B cell (primary cell): ENCODE measurements around the gene SPTA1. TPM values are rescaled to one million over a fixed set of nuclear protein-coding genes. Genes with fewer than 3 reads are reported as not detected.

ENCODE experiments used
- ATAC-seq: fragments of 200-7000 bp; cut with Tn5 transposase; one replicate; pipeline ENCODE4 v1.10.0; 2021; ENCODE audit warnings: low read depth, mild to moderate bottlenecking, moderate number of reproducible peaks, moderate library complexity
- CTCF ChIA-PET: fragments of 350-600 bp; sonication (Branson Sonifier 250); formaldehyde crosslinking; loops from one replicate; lab custom pipeline; 2021; ENCODE audit warnings: antibody characterized with exemption, inconsistent platforms; lab: Charles Lee
- POLR2A ChIA-PET: fragments of 350-600 bp; sonication (Branson Sonifier 250); formaldehyde crosslinking; loops from one replicate; lab custom pipeline; 2021; ENCODE audit warnings: antibody characterized with exemption; lab: Charles Lee
- DNase-seq: peaks from one replicate; pipeline ENCODE4 v3.0.0; 2013
- H2AFZ ChIP-seq: 2 replicates; pipeline ENCODE4 v1.6.1; 2012; ENCODE audit warnings: mild to moderate bottlenecking, low read depth, low read length; ENCODE audit not compliant: insufficient read depth, poor library complexity, severe bottlenecking
- H3K27ac ChIP-seq, 2 donors: 1 replicate in 1 of 2; 2 replicates in 1 of 2; pipeline ENCODE4 v1.5.1; 2012 to 2013; ENCODE audit warnings: low read length in 2 of 2, mild to moderate bottlenecking in 2 of 2, moderate library complexity in 1 of 2
- H3K27me3 ChIP-seq, 4 experiments: fragments of 200-600 bp in 1 of 4; sonication (generic) in 1 of 4; replicated peaks in 1 of 4; 1 replicate in 2 of 4; 2 replicates in 2 of 4; pipeline versions ENCODE4 v1.6.1 to v1.7.0; 2013 to 2016; ENCODE audit warnings: low read length in 3 of 4, mild to moderate bottlenecking in 2 of 4, mixed read lengths in 1 of 4, moderate library complexity in 1 of 4; ENCODE audit not compliant: insufficient read depth in 4 of 4, control insufficient read depth in 3 of 4; ENCODE audit errors: control extremely low read depth in 1 of 4
- H3K36me3 ChIP-seq, 2 experiments: replicated peaks in 1 of 2; 1 replicate in 1 of 2; 2 replicates in 1 of 2; pipeline versions ENCODE4 v1.6.1 to v1.7.1; 2013; ENCODE audit warnings: low read length in 1 of 2; ENCODE audit not compliant: insufficient read depth in 2 of 2, control insufficient read depth in 1 of 2; ENCODE audit errors: control extremely low read depth in 1 of 2, extremely low read depth in 1 of 2
- H3K4me1 ChIP-seq, 2 donors: fragments of 200-600 bp in 1 of 2; sonication (generic) in 1 of 2; 1 replicate in 1 of 2; 2 replicates in 1 of 2; pipeline versions ENCODE4 v1.5.1 to v1.6.1; 2013 to 2017; ENCODE audit warnings: low read length in 2 of 2; ENCODE audit not compliant: control insufficient read depth in 2 of 2, insufficient read depth in 2 of 2
- H3K4me2 ChIP-seq: replicated peaks from 2 replicates; pipeline ENCODE3; 2012; ENCODE audit warnings: mild to moderate bottlenecking, low read depth, low read length; ENCODE audit not compliant: poor library complexity, severe bottlenecking
- H3K4me3 ChIP-seq, 5 experiments: fragments of 200-600 bp in 1 of 5; sonication (generic) in 1 of 5; 1 replicate in 3 of 5; 2 replicates in 2 of 5; pipeline versions ENCODE4 v1.5.1 to v1.7.0; 2011 to 2016; ENCODE audit warnings: low read length in 4 of 5, mild to moderate bottlenecking in 4 of 5, low read depth in 2 of 5, control low read depth in 1 of 5, moderate library complexity in 1 of 5; ENCODE audit not compliant: insufficient read depth in 1 of 5; ENCODE audit errors: control extremely low read depth in 1 of 5, extremely low read depth in 1 of 5
- H3K79me2 ChIP-seq: fragments of 200-600 bp; sonication (generic); one replicate; pipeline ENCODE4 v1.6.0; 2016; ENCODE audit warnings: low read length; ENCODE audit not compliant: control insufficient read depth, insufficient read depth
- H3K9ac ChIP-seq: fragments of 200-600 bp; sonication (generic); 2 replicates; pipeline ENCODE4 v1.6.1; 2017; ENCODE audit warnings: mild to moderate bottlenecking, low read length, moderate library complexity
- H3K9me3 ChIP-seq, 3 donors: one replicate each; pipeline versions ENCODE4 v1.6.1 to v1.7.1; 2013; ENCODE audit warnings: low read length in 2 of 3; ENCODE audit not compliant: control insufficient read depth in 2 of 3, insufficient read depth in 1 of 3; ENCODE audit errors: control extremely low read depth in 1 of 3
- H4K20me1 ChIP-seq: 2 replicates; pipeline ENCODE4 v1.6.0; 2012; ENCODE audit warnings: mild to moderate bottlenecking, low read length; ENCODE audit not compliant: insufficient read depth, control insufficient read depth, poor library complexity, severe bottlenecking
- H3K27ac Mint-ChIP-seq: one replicate; pipeline ENCODE4 v1.8.0; 2021; ENCODE audit warnings: mixed read lengths
- H3K27me3 Mint-ChIP-seq: one replicate; pipeline ENCODE4 v1.8.0; 2021; ENCODE audit warnings: mixed read lengths
- H3K4me1 Mint-ChIP-seq: one replicate; pipeline ENCODE4 v1.8.0; 2021; ENCODE audit warnings: mixed read lengths
- H3K4me3 Mint-ChIP-seq: one replicate; pipeline ENCODE4 v1.8.0; 2021; ENCODE audit warnings: mixed read lengths
- H3K9me3 Mint-ChIP-seq: one replicate; pipeline ENCODE4 v1.8.0; 2022; ENCODE audit warnings: mixed read lengths; ENCODE audit not compliant: insufficient read depth
- EZH2 ChIP-seq: IDR thresholded peaks from 2 replicates; pipeline ENCODE4 v1.6.1; 2012; ENCODE audit warnings: borderline replicate concordance, low read depth, mild to moderate bottlenecking, moderate library complexity, low read length; ENCODE audit not compliant: insufficient read depth, poor library complexity, severe bottlenecking
- WGBS: methylation state at CpG from one replicate; pipeline ENCODE4 v1.1.5; 2013; ENCODE audit warnings: missing lambda C conversion rate; ENCODE audit not compliant: insufficient coverage; 5-methylcytosine and 5-hydroxymethylcytosine counted together
- intact Hi-C: fragments of 100-400 bp; cut with micrococcal nuclease; formaldehyde crosslinking; loops from one replicate; pipeline ENCODE4 v1.10.0; 2022
- polyA plus RNA-seq: library from polyadenylated mRNA; depleted of rRNA; stranded (reverse); fragments of >200 nt; gene quantifications from 2 replicates; pipeline ENCODE4 v1.2.3, GENCODE V29; 2012
- total RNA-seq, 2 donors: library from RNA; stranded (reverse); fragments of 120-200 nt in 1 of 2; gene quantifications; 1 replicate in 1 of 2; 2 replicates in 1 of 2; pipeline versions ENCODE4 v1.2.3 to v1.2.4, GENCODE V29; 2013 to 2022
- TF ChIP-seq, protein P1 (sequence below): fragments of 200-600 bp; IDR thresholded peaks from one replicate; pipeline ENCODE4 v1.8.0; 2022; ENCODE audit warnings: antibody characterized with exemption, mild to moderate bottlenecking

Gene SPTA1
- total and polyA plus RNA-seq, 2 donors (not counting 1 experiment from before 2014, with no cell fraction given) = 0.21 TPM; not detected in 1

DNA sequence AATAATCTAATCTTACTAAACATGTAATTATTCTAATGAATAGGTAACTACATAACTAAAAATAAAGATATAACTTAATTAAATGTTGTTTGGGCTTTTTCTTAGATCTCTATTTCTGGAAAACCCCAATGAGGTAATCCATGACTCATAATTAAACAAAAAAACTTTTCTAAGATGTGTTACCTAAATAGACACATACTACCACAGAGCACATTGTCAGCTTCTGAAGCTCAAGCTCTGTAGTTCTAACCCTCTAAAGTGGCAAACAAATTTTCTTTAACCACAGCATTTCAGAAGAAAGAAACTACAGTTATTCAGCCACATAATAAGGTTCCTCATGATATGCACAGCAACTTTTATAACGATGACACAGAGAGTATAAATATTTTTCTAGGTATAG lies 29.8 kb upstream of the SPTA1 start:
- no peak for DNase-seq
- Histone ChIP-seq H2AFZ (no peak overlapping the region), H3K27me3 (peaks cover 0 to 11% (median 0%) of the 10 kb centered on the region in 4 experiments), H3K9ac (no peak overlapping the region), H3K27ac (no peak overlapping the region), H3K4me2 (no peak overlapping the region), H3K4me1 (no peaks in the 10 kb centered on the region), H3K9me3 (peaks cover 0 to 1% (median 0%) of the 10 kb centered on the region in 3 donors), H3K4me3 (no peak overlapping the region), H3K36me3 (no peaks in the 10 kb centered on the region), H3K79me2 (no peaks in the 10 kb centered on the region), H4K20me1 (no peaks in the 10 kb centered on the region)
- Mint-ChIP-seq H3K27me3 (peaks cover 26% of the 10 kb centered on the region), H3K27ac (no peak overlapping the region), H3K9me3 (no peaks in the 10 kb centered on the region), H3K4me3 (no peak overlapping the region), H3K4me1 (no peaks in the 10 kb centered on the region)
- WGBS = no CpG with 5 or more reads among the region's 1 CpG
- POLR2A ChIA-PET = no interaction called here
- CTCF ChIA-PET = no interaction called here
- intact Hi-C loops = no loop called here
- ATAC-seq = no peak
- TF ChIP-seq, protein P1, sequence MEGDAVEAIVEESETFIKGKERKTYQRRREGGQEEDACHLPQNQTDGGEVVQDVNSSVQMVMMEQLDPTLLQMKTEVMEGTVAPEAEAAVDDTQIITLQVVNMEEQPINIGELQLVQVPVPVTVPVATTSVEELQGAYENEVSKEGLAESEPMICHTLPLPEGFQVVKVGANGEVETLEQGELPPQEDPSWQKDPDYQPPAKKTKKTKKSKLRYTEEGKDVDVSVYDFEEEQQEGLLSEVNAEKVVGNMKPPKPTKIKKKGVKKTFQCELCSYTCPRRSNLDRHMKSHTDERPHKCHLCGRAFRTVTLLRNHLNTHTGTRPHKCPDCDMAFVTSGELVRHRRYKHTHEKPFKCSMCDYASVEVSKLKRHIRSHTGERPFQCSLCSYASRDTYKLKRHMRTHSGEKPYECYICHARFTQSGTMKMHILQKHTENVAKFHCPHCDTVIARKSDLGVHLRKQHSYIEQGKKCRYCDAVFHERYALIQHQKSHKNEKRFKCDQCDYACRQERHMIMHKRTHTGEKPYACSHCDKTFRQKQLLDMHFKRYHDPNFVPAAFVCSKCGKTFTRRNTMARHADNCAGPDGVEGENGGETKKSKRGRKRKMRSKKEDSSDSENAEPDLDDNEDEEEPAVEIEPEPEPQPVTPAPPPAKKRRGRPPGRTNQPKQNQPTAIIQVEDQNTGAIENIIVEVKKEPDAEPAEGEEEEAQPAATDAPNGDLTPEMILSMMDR = no peak
- TF ChIP-seq EZH2 = no peak

- no peak for ATAC-seq
- WGBS = no CpG with 5 or more reads among the region's 1 CpG
- no peak overlapping the region for H3K27ac Mint-ChIP-seq
- Histone ChIP-seq H2AFZ (no peak overlapping the region), H3K9me3 (peaks cover 0 to 1% (median 0%) of the 10 kb centered on the region in 3 donors), H3K4me1 (no peaks in the 10 kb centered on the region), H4K20me1 (no peaks in the 10 kb centered on the region), H3K79me2 (no peaks in the 10 kb centered on the region), H3K9ac (no peak overlapping the region), H3K36me3 (no peaks in the 10 kb centered on the region), H3K4me2 (no peak overlapping the region), H3K27me3 (peaks cover 0 to 13% (median 0%) of the 10 kb centered on the region in 4 experiments), H3K4me3 (no peak overlapping the region), H3K27ac (no peak overlapping the region)
- DNase-seq = no peak
- H3K27me3 Mint-ChIP-seq = peaks cover 33% of the 10 kb centered on the region
- H3K4me3 Mint-ChIP-seq = no peak overlapping the region
- no peaks in the 10 kb centered on the region for H3K4me1 Mint-ChIP-seq
- no peak for TF ChIP-seq EZH2
- TF ChIP-seq, protein P1 = no peak
- H3K9me3 Mint-ChIP-seq = no peaks in the 10 kb centered on the region
- POLR2A ChIA-PET = no interaction called here
- intact Hi-C loops = no loop called here
- CTCF ChIA-PET = no interaction called here
Measured at GRCh38 chr1:158714754-158715153, 28.2 kb upstream of the SPTA1 start.
